ENCODE results near the gene SPATS2L. TPM values are rescaled to one million over a fixed set of nuclear protein-coding genes. Genes with fewer than 3 reads are reported as not detected.

SPATS2L gene
- polyA plus RNA-seq, 1 of the 3 experiments (the other 2 are of a cell fraction), result 86.8 TPM

GRCh38 chr2:200297100-200297499, 9.4 kb upstream of the SPATS2L start:
- Histone ChIP-seq H2AFZ (ENCODE audit: low read depth) (no peak overlapping the region), H3K9ac (no peak overlapping the region), H3K36me3 (replicated peaks in 1 of 2; ENCODE audit: control insufficient read depth in 1 of 2, insufficient read depth in 2 of 2, low read length in 1 of 2) (no peaks in the 10 kb centered on the region), H3K27ac (ENCODE audit: low read depth in 2 of 2, low read length in 1 of 2) (no peak overlapping the region), H3K9me2 (no peaks in the 10 kb centered on the region), H3K79me2 (ENCODE audit: insufficient read depth) (no peaks in the 10 kb centered on the region), H3K9me3 (no peaks in the 10 kb centered on the region), H3F3A (replicated peaks; ENCODE audit: insufficient read depth) (peaks cover under 1% of the 10 kb centered on the region), H3K4me1 (ENCODE audit: control insufficient read depth in 1 of 2, insufficient read depth in 2 of 2, low read depth in 1 of 2, low read length in 1 of 2) (peaks cover 0 to 2% of the 10 kb centered on the region in 2 experiments; a peak in 2 of 4 replicates), H4K20me1 (ENCODE audit: insufficient read depth) (no peaks in the 10 kb centered on the region), H3K27me3 (ENCODE audit: insufficient read depth) (no peaks in the 10 kb centered on the region), H3K4me3 (ENCODE audit: low read depth in 2 of 2, low read length in 1 of 2) (no peak overlapping the region), H3K4me2 (no peak overlapping the region)
- ChIA-PET CTCF (interaction anchor here (1.2 to 1.3 kb wide), 2 partner anchors 8 to 312 kb away, joined by 3 to 5 read pairs; no protein-coding TSS in a partner anchor), POLR2A (no interaction called here)
- TF ChIP-seq CTCF (IDR thresholded peaks at IDR 0.05) (no peak), USF2 (IDR thresholded peaks at IDR 0.05; ENCODE audit: borderline replicate concordance, low read depth, low read length) (no peak), MEF2A (IDR thresholded peaks at IDR 0.05; ENCODE audit: borderline replicate concordance, low read depth) (no peak), YY1 (IDR thresholded peaks at IDR 0.05; ENCODE audit: low read depth) (no peak), GABPA (IDR thresholded peaks at IDR 0.05; ENCODE audit: low read depth) (no peak), NFIC (IDR thresholded peaks at IDR 0.05; ENCODE audit: borderline replicate concordance) (no peak), TAF1 (IDR thresholded peaks at IDR 0.05; ENCODE audit: borderline replicate concordance, low read depth, low read length) (no peak), SMC3 (IDR thresholded peaks at IDR 0.05; ENCODE audit: low read depth, low read length) (no peak), GATA2 (CRISPR knock-in tag; IDR thresholded peaks at IDR 0.05) (no peak), EP300 (IDR thresholded peaks at IDR 0.05; ENCODE audit: borderline replicate concordance in 1 of 2, low read depth in 1 of 2, low read length in 1 of 2) (no peak), JUND (IDR thresholded peaks at IDR 0.05) (no peak), RAD21 (IDR thresholded peaks at IDR 0.05; ENCODE audit: low read length) (no peak), POLR2AphosphoS5 (IDR thresholded peaks at IDR 0.05; ENCODE audit: low read depth, low read length) (no peak)
- no peak for DNase-seq
- 89% methylated on average over 5 of the region's 5 CpGs for WGBS (ENCODE audit: low lambda C conversion rate)

GRCh38 chr2:200297989-200298388, 8.5 kb upstream of the SPATS2L start:
- H3K9ac ChIP-seq, result no peak overlapping the region
- 94% methylated on average over 5 of the region's 5 CpGs for WGBS (ENCODE audit: low lambda C conversion rate)
- peaks cover 0 to 2% of the 10 kb centered on the region in 2 experiments; a peak in 2 of 4 replicates for H3K4me1 ChIP-seq (ENCODE audit: control insufficient read depth in 1 of 2, insufficient read depth in 2 of 2, low read depth in 1 of 2, low read length in 1 of 2)
- no peak for DNase-seq
- ChIA-PET CTCF (interaction anchor here (1.1 to 1.3 kb wide), 3 partner anchors 7 to 183 kb away, joined by 3 to 6 read pairs (median 5); no protein-coding TSS in a partner anchor), POLR2A (no interaction called here)
- H3K36me3 ChIP-seq (replicated peaks in 1 of 2; ENCODE audit: control insufficient read depth in 1 of 2, insufficient read depth in 2 of 2, low read length in 1 of 2), result no peaks in the 10 kb centered on the region
- no peaks in the 10 kb centered on the region for H3K27me3 ChIP-seq (ENCODE audit: insufficient read depth)
- no peak overlapping the region for H3K4me3 ChIP-seq (ENCODE audit: low read depth in 2 of 2, low read length in 1 of 2)
- TF ChIP-seq JUND (IDR thresholded peaks at IDR 0.05) (no peak), SIN3A (IDR thresholded peaks at IDR 0.05; ENCODE audit: borderline replicate concordance, low read depth, low read length) (no peak), TAF1 (IDR thresholded peaks at IDR 0.05; ENCODE audit: borderline replicate concordance, low read depth, low read length) (no peak), MXI1 (IDR thresholded peaks at IDR 0.05; ENCODE audit: low read depth, low read length) (no peak), USF2 (IDR thresholded peaks at IDR 0.05; ENCODE audit: borderline replicate concordance, low read depth, low read length) (no peak)
- TF ChIP-seq, protein P1, sequence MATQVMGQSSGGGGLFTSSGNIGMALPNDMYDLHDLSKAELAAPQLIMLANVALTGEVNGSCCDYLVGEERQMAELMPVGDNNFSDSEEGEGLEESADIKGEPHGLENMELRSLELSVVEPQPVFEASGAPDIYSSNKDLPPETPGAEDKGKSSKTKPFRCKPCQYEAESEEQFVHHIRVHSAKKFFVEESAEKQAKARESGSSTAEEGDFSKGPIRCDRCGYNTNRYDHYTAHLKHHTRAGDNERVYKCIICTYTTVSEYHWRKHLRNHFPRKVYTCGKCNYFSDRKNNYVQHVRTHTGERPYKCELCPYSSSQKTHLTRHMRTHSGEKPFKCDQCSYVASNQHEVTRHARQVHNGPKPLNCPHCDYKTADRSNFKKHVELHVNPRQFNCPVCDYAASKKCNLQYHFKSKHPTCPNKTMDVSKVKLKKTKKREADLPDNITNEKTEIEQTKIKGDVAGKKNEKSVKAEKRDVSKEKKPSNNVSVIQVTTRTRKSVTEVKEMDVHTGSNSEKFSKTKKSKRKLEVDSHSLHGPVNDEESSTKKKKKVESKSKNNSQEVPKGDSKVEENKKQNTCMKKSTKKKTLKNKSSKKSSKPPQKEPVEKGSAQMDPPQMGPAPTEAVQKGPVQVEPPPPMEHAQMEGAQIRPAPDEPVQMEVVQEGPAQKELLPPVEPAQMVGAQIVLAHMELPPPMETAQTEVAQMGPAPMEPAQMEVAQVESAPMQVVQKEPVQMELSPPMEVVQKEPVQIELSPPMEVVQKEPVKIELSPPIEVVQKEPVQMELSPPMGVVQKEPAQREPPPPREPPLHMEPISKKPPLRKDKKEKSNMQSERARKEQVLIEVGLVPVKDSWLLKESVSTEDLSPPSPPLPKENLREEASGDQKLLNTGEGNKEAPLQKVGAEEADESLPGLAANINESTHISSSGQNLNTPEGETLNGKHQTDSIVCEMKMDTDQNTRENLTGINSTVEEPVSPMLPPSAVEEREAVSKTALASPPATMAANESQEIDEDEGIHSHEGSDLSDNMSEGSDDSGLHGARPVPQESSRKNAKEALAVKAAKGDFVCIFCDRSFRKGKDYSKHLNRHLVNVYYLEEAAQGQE (IDR thresholded peaks at IDR 0.05; ENCODE audit: low read depth, low read length), result no peak
- TF ChIP-seq, protein P2, sequence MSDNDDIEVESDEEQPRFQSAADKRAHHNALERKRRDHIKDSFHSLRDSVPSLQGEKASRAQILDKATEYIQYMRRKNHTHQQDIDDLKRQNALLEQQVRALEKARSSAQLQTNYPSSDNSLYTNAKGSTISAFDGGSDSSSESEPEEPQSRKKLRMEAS (IDR thresholded peaks at IDR 0.05; ENCODE audit: low read depth), result no peak
- no peaks in the 10 kb centered on the region for H3K9me3 ChIP-seq
- H2AFZ ChIP-seq (ENCODE audit: low read depth), result no peak overlapping the region
- no peaks in the 10 kb centered on the region for H3K9me2 ChIP-seq
- H3K79me2 ChIP-seq (ENCODE audit: insufficient read depth), result no peaks in the 10 kb centered on the region
- H3F3A ChIP-seq (replicated peaks; ENCODE audit: insufficient read depth), result peaks cover 6% of the 10 kb centered on the region
- H4K20me1 ChIP-seq (ENCODE audit: insufficient read depth), result no peaks in the 10 kb centered on the region
- H3K4me2 ChIP-seq, result no peak overlapping the region
- no peak overlapping the region for H3K27ac ChIP-seq (ENCODE audit: low read depth in 2 of 2, low read length in 1 of 2)
